Stimulated activated CD4-positive, alpha-beta T cell treated with anti-CD3 and anti-CD28 coated beads, Interleukin-12 subunit alpha, Interleukin-12 subunit beta, amount 100 ng/mL, for 24 hours (primary cell): ENCODE results near the gene EPHA2.
"Not testable (repeated sequence)": the region's sequence is repeated elsewhere in the genome, so short reads cannot be mapped to it uniquely, and the experiment has no call there.

Experiments
- DNase-seq, 2 experiments: peaks; one replicate each; pipeline ENCODE4 v3.0.0-alpha.2; 2020; ENCODE audit warnings: low read depth in 2 of 2

EPHA2 gene

DNA sequence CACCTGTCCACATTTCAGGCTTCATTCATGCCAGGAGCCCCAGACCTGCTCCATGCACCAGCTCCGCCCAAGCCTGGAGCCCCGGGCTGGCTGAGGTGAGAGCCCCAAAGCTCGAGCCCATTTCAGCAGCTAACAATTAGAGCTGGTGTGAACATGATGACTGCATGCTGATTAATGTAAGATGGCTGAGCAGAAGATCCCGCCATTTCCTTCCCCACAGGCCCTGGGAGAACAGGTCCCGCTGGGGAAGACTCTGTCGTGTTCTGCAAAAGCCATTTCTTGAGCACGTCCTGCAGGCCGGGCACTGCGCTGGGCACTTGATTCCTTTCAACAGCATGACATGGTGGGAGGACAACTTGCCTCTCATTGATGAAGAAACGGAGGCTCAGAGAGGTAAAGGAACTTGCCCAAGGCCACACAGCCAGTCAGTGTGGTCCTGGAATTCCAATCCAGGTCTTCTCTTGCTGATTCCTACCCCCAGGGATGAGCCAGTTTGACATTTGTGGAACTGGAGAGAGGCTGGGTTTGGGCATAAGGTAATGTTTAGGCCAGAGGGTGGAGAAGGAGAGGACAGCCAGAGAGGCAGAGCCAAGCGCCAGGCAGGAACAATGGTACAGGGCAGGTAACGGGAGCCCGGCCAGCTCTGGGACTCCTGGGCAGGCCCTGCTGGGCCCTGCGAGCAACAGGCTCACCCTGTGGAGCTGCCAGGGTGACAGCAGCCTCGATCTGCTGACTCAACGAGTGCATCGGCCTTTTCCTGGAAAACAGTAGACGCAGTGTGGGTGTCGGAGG, 28.1 kb upstream of the EPHA2 start:
- no peak for DNase-seq

DNA sequence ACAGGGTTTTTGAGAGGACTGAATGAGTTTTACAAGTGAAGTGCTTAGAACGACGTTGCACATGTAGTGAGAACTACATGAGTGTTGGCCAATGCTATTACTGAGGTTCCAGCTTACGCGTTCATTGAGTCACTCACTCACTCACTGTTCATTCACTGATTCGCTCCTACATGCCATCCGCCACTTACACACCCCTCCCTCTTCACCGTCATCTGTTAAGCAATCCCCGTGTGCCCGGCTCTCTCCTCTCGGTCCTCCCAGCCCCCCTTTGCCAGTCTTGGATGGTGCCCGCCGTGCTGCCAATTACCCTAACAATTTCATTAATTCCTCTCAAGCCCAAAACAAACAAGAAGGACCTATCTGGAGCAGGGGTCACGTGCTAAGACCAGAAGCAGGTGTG, 27.3 kb upstream of the EPHA2 start:
- no peak for DNase-seq

DNA sequence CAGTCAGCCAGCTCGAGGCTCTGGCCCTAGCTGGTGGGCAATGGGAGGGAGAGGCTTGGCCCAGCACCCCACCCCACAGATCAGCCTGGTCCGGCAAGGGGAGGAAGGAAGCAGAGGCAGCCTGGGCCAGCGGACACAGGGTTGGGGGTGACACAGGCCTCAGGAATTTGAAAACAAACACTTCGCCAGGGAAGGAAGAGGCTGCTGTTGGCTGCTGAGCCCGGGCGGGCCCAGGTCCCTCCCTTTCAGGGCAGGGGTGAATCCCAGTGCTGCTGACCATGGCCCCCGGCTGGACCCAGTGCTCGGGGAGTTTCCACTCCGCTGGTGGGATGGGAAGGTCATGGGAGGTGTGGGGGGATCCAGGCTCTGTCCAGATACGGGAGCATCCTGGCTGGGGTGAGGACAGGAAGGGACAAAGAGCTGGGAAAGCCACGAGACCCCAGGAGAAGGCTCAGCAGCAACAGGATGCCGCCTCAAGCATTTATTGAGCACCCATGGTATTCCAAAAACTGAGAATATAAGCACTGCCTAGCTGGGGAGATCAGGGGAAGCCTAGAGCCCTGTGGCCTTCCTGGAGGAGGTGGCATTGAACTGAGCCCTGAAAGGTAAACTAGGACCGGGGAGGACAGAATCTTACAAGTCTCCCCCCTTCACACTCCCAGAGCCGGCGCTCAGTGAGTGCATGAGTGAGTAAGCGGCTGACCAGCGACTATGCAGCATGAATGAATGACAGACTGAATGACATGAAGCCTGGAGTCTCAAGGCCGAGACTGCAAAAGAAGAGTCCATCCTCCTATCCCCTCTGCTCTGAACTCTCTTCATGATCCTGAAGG, 26.2 kb upstream of the EPHA2 start:
- no peak for DNase-seq

DNA sequence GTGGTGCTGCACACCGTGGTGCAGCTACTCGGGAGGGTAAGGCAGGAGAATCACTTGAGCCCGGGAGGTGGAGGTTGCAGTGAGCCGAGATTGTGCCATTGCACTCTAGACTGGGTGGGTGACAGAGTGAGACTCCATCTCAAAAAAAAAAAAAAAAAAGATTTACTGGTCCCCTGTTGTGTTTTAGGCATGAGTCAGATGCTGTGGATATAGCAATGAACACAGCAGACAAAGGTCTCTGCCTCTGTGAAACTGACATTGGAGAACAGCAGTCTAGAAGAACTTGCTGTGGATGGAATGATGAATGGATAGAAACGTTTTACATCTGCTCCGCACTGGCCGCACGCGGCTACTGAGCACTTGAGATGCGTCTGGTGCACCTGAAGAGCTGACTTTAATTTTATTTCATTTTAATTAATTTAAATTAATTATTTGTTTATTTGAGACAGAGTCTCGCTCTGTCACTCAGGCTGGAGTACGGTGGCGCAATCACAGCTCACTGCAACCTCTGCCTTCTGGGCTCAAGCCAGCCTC, 24.5 kb upstream of the EPHA2 start:
- no peak for DNase-seq

DNA sequence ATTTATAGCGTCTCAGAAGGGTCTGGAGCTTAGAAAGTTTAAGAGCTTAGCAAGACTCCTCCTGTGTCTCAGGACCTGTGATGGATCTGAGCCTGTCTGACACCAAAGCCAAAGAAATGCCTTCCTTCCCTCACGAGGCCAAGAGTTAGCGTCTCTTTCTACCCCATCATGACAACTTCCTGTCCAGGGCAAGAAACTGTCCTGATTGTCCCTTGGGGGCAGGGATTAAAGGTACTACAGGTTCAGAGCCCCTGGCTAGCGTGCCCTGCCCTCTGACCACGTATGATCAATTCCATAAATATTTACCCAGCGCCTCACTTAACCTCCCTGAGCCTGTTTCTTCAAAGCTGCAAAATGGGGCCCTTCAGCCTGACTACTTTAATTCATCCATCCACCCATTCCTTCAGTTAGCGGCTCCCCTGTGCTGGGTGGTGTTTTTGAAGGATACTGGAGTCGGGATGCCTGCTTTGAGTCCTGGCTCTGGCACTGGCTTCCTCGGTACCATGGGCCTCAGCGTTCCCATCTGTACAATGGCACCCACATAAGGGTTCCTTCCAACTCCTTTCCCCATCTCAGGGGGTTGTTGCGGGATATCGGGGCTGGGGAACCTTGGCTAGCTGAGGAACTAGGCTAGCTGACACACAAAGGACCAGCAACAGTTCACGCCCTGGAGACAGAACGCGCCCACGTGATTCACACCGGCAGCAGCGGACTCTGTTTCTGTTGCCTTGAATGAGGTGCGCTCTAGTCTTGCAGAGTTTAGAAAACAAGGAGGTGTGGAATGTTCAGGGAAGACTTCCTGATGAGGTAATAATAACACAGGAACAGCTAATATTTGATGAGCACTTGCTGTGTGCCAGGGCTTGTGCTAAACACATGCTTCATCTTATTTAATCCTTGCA, 23.0 kb upstream of the EPHA2 start:
- DNase-seq = no peak

DNA sequence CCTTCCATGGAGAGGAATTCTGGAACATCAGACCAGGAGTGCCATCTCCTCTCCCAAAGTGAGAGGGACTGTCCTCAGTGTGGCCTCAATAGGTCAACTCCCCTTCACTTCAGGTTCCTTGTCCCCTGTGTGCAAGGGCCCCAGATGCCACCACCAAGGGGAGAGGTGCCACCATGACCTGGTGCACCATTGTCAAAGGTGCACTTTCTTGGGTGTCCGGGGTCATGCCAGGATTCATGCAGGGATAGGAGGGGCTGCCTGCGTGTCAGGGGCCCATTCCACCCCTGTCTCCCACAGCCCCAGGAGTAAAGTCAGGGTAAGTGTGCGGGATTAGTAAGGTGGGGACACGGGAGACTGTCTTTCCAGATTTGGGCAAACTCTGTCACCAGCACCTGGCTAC, 21.4 kb upstream of the EPHA2 start:
- DNase-seq = no peak

DNA sequence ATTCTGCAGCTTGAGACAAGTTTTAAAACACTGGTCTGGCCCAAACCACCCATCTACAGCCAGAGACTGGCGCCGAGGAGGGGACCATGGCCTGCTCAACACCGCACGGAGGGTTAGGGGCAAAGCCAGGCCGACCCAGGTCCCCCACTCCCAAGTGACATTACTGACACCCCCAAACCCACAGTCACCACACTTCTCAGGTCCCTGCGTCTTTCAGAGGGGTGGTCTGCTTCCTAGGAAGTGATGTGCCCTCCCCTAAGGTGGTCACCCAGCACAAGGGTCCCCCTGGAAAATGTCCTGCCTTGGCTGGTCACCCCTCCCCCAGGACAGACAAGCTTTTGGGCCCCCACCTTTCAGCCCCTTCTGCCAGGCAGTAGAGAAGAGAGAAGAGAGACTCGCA, 20.8 kb upstream of the EPHA2 start:
- no peak for DNase-seq

DNA sequence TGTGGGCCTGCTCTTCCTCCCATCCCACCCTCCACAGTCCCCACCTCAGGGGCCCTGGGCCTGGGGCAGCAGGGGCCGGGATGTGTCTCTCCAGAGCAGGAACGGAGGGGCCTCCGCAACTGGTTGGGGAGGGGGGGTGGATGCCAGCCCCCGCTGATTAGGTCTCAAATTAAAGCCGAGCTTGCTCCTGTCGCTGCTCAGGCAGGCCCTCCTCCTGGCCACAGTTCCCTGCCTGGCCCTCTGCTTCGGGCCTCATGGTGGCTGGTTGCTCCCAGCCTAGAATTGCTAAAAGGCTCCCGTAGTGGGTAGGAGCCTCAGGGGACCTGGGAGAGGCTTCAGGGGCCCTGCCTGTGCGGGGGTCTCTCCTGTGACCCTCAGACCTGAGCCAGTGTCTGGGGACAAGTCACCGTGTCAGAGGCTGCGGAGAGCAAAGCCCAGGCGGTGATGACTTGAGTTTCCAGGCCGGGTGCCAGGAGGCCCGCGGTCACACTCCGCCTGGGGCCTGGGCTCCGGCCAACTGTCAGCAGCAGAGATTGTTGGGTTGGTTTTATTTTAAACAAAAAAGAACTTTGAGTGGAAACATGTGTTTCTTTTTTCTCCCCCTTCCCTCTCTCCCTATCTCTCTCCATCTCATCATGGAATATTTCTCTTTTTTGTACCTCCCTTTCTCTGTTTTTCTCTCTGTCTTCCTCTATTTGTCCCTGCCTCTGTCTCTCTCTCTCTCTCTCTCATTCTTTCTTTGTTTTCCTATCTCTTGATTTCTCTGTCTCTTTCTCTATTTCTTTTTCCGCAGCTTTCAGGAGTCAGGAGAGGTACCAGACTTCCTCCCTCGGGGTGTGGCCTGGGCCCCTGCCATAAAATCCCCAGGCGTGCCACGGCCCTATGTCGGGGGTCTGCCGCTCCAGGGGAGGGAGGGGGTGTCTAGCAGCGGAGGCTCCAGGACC, 20.0 kb upstream of the EPHA2 start:
- DNase-seq = no peak

DNA sequence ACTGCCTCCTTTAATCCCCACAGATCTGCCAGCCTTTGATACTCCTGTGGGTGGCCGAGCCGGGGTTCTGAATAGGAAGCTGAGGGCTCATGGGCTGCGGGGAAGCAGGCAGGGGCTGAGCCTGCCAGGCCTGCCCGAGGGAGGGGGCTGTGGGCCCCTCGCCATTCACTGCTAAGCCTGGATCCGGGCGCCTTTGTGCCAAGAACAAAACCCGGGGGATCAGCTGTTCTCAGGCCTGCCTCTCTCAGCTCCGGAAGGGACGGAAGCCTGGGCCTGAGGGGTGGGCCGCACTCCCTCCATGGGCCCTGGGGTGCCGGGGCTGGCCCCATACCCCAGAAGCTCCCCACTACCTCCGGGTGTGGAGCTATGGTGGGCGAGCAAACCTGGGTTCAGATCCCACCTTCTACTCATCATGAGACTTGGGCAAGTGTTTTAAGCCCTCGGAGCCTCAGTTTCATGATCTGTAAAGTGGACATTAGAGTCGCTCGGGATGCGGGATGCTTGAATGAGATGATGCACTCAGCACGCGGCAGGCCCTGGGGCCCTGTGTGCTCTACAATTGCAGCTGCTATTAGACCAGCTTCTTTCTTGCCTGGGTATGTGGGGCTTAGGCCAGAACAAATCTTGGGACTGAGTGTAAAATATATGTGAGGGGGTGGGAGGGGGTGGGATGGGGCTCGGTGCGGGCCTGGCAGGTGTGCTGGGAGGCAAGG, 19.2 kb upstream of the EPHA2 start:
- no peak for DNase-seq

DNA sequence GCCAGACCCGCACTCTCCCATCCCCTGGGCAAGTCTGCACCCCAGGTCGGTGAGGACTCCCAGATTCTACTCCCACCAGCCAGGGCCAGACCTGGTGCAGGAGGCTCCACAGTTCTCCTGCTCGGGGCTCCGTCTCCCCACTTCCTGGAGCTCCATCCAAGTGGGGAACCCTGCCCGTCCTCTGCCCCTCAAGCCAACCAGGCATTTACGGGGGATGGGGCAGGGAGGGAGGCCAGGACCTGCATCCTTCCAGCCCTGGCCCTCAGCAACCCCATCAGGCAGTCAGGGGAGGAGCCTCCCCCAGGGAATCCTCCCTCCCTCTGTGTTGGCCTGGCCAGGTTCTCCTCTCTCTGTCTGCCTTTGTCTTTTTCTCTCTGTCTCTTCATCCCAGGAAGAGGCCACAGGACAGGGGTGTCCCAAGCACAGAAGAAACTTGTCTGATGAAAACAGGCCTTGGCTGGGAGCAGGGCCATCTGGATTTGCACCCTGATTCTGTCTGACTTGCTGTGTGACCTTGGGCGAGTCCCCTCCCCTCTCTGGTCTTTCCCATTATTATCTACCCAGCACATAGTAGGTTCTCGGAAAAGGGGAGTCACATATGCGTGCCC, 18.5 kb upstream of the EPHA2 start:
- DNase-seq = no peak

DNA sequence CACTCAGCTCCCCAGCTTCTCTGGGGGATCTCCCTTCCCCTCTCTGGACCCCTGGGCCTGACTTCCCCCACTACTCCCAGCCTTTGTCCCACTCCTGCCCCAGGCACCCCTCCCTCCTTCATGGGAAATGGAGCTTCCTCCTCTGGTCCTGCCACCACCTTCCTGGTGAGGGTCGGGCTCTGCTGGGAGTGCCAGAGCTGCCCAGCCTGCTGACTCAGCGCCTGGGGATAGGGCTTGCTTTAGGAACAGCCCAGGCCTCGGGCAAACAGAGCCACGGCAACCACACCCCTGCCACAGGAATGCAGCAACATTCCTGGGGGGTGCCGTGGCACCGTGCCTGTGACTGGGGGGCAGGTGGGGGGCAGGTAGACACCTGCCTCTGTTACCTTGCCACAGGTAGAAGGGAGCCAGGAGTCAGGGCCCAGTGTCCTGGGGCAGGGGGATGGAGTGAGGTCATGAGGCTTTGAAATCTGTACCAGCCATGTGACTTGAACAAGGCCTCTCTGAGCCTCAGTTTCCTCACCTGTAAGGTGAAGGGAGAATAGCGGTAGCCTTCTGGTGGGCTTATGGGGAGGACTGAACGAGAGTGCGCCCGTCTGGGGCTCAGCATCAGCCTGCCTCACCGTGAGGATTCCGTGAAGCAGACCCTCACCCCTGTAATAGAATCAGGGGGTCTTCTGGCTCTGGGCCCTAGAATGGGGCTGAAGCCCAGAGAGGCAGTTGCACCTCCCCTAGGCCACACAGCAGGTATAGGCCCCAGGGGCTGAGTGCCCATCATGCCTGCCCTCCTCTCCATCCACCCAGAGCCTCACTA, 17.8 kb upstream of the EPHA2 start:
- DNase-seq = no peak

DNA sequence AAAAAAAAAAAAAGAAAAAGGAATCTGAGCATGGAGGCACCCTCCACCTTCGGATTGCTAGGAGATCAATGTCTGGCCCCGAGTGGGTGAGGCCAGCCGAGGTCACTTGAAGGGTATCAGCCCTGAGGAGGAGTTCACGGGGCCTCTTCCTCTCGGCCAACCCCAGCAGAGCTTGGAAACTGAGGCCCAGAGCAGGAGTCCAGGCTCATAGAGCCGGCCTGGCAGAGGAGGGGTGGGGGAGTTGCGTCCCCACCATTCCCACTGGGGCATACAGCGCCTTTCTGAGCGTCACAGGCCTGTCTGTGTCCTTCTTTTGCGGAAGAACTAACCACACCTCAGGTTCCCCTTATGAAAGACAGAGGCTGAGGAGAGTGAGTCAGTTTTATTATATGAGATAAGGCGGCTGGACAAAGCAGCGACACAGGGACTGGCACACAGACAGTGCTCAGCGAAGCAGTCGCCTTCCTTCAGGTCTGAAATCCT, 17.1 kb upstream of the EPHA2 start:
- DNase-seq = no peak

DNA sequence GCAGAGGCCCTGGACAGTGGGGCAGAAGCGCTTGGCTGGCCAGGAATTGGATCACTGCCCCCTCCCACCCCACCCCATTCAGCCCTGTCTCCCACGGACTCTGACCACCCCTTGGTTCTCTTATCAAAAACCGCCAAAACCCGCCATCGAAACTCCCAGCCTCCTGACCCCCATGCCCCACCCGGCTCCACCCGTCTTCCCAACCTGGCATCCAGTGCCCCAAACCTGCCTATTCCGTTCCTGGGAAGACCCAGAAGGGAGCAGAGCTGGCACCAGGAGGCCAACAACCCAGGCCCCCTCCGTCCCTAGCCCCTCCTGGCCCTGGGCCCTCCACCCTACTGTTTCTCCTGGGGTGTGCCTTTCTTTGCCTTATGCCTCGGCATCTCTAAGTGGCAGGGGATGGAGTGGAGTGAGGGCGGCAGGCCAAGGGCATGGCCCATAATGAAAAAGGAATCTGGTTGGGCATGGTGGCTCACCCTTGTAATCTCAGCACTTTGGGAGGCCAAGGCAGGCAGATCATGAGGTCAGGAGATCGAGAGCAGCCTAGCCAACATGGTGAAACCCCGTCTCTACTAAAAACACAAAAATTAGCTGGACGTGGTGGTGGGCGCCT, 16.5 kb upstream of the EPHA2 start:
- no peak for DNase-seq

DNA sequence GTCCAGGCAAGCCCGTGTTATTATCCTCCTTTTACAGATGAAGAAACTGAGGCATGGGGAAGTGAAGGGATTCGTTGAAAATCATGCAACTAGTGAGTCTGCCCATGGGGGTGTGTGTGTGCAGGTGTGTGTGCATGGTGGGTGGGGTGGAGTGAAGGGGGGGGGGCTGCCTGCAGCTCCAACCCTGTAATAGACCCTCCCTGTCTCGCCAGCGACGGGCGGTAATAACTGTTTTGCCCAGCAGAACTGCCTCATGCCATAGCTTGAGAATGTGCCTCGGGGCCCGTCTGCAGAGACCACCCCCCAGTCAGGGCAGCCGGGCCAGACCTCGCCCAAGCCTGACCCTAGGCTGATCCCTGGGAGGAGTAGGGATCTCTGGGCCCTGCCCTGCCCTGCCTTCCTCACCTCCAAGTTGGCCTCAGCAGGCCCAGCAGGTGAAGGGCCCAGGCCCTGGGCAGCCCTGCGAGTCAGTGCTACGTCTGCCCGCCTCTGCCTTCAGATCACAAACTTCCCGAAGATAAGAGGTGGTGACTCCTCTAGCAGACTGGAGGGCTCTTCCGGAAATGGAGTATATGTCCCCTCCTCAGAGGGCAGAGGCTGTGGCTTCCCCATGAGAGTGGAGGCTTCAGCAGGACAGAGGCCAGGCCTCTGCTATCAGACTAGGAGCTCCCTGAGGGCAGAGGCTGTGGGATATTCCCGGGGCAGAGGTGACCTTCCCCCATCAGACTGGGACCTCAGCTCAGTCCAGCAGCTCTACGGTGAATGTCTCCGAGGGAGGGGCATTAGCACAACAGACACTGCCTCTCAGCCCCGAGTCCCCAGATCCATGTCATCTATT, 15.7 kb upstream of the EPHA2 start:
- no peak for DNase-seq

DNA sequence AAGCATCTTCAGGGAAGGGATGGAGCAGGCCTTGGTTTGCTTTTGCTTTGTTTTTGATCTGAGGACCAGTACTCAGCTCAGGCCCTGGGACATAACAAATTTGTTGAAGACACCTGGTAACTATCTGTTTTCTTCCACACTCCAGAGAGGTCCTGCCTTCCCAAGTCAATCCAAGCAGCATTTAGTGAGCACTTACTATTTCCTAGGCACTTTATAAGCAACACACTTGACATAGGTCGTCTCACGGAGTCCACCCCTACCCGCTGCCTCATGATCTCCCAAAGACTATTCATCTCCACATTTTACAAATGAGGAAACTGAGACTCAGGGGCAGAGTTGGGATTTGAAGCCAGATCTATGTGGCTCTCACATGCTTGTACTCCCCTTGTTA, 14.4 kb upstream of the EPHA2 start:
- no peak for DNase-seq

DNA sequence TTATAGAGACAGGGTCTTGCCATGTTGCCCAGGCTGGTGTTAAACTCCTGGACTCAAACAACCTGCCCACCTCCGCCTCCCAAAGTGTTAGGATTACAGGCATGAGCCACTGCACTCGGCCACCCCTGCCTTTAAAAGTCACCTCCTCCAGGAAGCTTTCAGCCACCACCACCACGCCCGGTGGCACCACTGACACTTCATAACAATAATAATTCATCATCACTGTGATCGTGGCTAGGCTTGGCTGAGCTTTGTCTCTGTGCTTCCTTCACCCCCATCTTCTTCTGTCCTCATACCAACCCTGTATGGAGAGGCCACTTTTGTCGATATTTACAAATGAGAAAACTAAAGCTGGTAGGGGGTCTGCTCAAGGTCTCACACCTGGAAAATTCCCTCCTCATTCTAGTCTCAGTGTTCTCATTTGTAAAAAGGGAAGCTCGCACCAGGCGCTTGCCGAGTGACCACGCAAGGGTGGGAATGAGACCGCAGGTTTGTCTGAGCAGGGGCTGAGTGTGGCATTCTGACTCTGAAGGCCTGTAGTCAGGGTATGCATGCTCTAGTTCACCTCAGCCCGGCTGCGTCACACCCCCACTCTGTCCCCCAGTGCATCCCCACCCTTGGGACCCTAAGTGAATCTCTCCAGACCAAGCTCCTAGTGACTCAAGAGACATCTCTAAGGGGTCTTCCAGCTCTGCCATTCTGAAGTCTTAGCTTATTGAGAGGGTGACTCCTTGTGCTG, 12.9 kb upstream of the EPHA2 start:
- no peak for DNase-seq

DNA sequence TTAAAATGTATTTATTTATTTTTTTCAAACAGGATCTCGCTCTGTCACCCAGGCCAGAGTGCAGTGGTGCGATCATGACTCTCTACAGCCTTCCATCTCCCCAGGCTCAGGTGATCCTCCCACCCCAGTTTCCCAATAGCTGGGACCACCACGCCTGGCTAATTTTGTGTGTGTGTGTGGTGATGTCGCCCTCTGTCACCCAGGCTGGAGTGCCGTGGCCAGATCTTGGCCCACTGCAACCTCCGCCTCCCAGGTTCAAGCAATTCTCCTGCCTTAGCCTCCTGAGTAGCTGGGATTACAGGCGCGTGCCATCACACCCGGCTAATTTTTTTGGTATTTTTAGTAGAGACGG, 12.3 kb upstream of the EPHA2 start:
- not testable (repeated sequence) for DNase-seq
